Measurements from ENCODE around the gene PHKG2.

DNA sequence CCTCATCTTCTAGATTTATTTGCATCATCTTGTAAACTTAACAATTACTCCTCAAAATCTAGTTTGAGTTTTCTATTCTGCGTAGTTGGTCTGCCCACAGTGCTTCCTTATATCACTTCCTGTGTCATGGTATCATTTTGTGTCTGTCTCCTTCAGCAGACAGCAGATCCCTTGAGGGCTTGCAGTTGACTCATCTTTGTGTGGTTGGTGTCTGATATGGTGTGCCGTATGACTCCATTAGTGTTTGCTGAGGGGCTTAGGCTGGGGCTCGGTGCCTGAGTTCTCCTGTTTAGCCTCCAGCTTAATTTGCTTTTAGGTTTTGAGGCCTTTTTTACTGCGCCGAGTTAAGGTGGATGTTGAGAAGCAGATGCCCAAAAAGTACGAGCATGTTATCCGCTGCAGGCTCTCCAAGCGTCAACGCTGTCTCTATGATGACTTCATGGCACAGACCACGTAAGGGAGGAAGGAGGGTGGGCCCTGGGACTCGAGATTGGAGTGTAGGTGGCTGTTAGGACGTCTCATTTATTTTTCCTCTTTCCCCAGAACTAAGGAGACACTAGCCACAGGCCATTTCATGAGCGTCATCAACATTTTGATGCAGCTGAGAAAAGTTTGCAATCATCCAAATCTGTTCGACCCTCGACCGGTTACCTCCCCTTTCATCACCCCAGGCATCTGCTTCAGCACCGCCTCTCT lies 32.3 kb upstream of the PHKG2 start:
- TF ChIP-seq, protein P1, sequence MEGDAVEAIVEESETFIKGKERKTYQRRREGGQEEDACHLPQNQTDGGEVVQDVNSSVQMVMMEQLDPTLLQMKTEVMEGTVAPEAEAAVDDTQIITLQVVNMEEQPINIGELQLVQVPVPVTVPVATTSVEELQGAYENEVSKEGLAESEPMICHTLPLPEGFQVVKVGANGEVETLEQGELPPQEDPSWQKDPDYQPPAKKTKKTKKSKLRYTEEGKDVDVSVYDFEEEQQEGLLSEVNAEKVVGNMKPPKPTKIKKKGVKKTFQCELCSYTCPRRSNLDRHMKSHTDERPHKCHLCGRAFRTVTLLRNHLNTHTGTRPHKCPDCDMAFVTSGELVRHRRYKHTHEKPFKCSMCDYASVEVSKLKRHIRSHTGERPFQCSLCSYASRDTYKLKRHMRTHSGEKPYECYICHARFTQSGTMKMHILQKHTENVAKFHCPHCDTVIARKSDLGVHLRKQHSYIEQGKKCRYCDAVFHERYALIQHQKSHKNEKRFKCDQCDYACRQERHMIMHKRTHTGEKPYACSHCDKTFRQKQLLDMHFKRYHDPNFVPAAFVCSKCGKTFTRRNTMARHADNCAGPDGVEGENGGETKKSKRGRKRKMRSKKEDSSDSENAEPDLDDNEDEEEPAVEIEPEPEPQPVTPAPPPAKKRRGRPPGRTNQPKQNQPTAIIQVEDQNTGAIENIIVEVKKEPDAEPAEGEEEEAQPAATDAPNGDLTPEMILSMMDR (conservative IDR thresholded peaks at IDR 0.05; ENCODE audit: low read depth, low read length), result no peak
- no peak for TF ChIP-seq EZH2 (IDR thresholded peaks at IDR 0.05; ENCODE audit: borderline replicate concordance, low read depth, low read length, poor library complexity, severe bottlenecking)
